GM12878 (cell line): ENCODE measurements around the gene PRR29. TPM values are rescaled to one million over a fixed set of nuclear protein-coding genes. Genes with fewer than 3 reads are reported as not detected.
A peak's percentile ranks its signal among the peaks of the same experiment; 100 is the strongest.

Experiments
- ATAC-seq: fragments of 200-7000 bp; cut with Tn5 transposase; 3 replicates; pipeline ENCODE4 v1.9.1; 2020; ENCODE audit warnings: mild to moderate bottlenecking, moderate library complexity
- BruUV-seq: library from RNA; stranded (reverse); fragments of 400-500 nt; replicated peaks from 2 replicates; lab custom pipeline; 2021; lab: Mats Ljungman, UMichigan
- CTCF ChIA-PET: fragments of 300-600 bp; sonication (Branson Sonifier 250); formaldehyde crosslinking; extraction: SDS; loops from one replicate; lab custom pipeline; 2021; ENCODE audit warnings: inconsistent platforms; lab: Yijun Ruan, JAX
- POLR2A ChIA-PET: fragments of 350-600 bp; formaldehyde crosslinking; extraction: SDS; loops from one replicate; lab custom pipeline; 2021; ENCODE audit warnings: inconsistent platforms; lab: Charles Lee
- RAD21 ChIA-PET: fragments of 300-600 bp; sonication (Branson Sonifier 250); formaldehyde crosslinking; loops from one replicate; lab custom pipeline; 2023; ENCODE audit warnings: antibody characterized with exemption; ENCODE audit not compliant: unreplicated experiment; lab: Charles Lee
- SMC1A ChIA-PET: fragments of 300-600 bp; sonication (Branson Sonifier 250); formaldehyde crosslinking; loops from one replicate; lab custom pipeline; 2023; ENCODE audit not compliant: unreplicated experiment, uncharacterized antibody; lab: Charles Lee
- DNase-seq: peaks from one replicate; pipeline ENCODE4 v3.0.0-alpha.2; 2011; ENCODE audit warnings: low read depth, low spot score
- FAIRE-seq: peaks from 3 replicates; lab custom pipeline; 2011; peaks lifted over from hg19 to GRCh38; lab: Jason Lieb, UNC
- H2AFZ ChIP-seq: 2 replicates; pipeline ENCODE4 v1.6.0; 2011; ENCODE audit warnings: low read depth, low read length, control low read depth; ENCODE audit not compliant: control insufficient read depth
- H3K27ac ChIP-seq: 2 replicates; pipeline ENCODE4 v1.5.1; 2011; ENCODE audit warnings: control low read depth; ENCODE audit not compliant: control insufficient read depth, insufficient read depth
- H3K27me3 ChIP-seq, 2 experiments: replicated peaks in 1 of 2; 2 replicates each; pipeline versions ENCODE4 v1.6.0 to v1.6.1; 2011; ENCODE audit warnings: low read length in 1 of 2; ENCODE audit not compliant: control insufficient read depth in 2 of 2, insufficient read depth in 2 of 2
- H3K36me3 ChIP-seq, 2 experiments: 2 replicates each; pipeline ENCODE4 v1.5.1; 2011; ENCODE audit warnings: low read length in 1 of 2; ENCODE audit not compliant: control insufficient read depth in 2 of 2, insufficient read depth in 2 of 2
- H3K4me1 ChIP-seq: 2 replicates; pipeline ENCODE4 v1.6.1; 2011; ENCODE audit warnings: mild to moderate bottlenecking, low read length, moderate library complexity, mixed read lengths; ENCODE audit not compliant: control insufficient read depth, insufficient read depth
- H3K4me2 ChIP-seq: 2 replicates; pipeline ENCODE4 v1.6.0; 2011; ENCODE audit warnings: control low read depth; ENCODE audit not compliant: control insufficient read depth, insufficient read depth
- H3K4me3 ChIP-seq: fragments of 200-600 bp; sonication (generic); 2 replicates; pipeline ENCODE4 v1.5.1; 2016
- H3K79me2 ChIP-seq: 2 replicates; pipeline ENCODE4 v1.6.0; 2011; ENCODE audit warnings: low read length; ENCODE audit not compliant: control insufficient read depth, insufficient read depth
- H3K9ac ChIP-seq: 2 replicates; pipeline ENCODE4 v1.8.0; 2011; ENCODE audit warnings: low read length, control low read depth, mixed read lengths; ENCODE audit not compliant: control insufficient read depth, insufficient read depth
- H3K9me3 ChIP-seq: replicated peaks from 3 replicates; pipeline ENCODE4 v1.5.1; 2011; ENCODE audit warnings: mild to moderate bottlenecking, low read length; ENCODE audit not compliant: control insufficient read depth, insufficient read depth
- H4K20me1 ChIP-seq: 2 replicates; pipeline ENCODE4 v1.6.0; 2011; ENCODE audit not compliant: control insufficient read depth, insufficient read depth
- BCL3 ChIP-seq: IDR thresholded peaks from 2 replicates; pipeline ENCODE4 v1.6.1; 2011; ENCODE audit warnings: borderline replicate concordance, low read depth, mild to moderate bottlenecking, moderate library complexity, low read length; ENCODE audit not compliant: insufficient read depth, poor library complexity, severe bottlenecking
- BHLHE40 ChIP-seq, 2 experiments: fragments of 450-650 bp in 1 of 2; IDR thresholded peaks; 2 replicates each; pipeline ENCODE4 v1.6.1; 2011 to 2017; ENCODE audit warnings: low read depth in 2 of 2, borderline replicate concordance in 1 of 2, improper control_type of control experiment in 1 of 2, low read length in 1 of 2, mild to moderate bottlenecking in 1 of 2
- CEBPB ChIP-seq, 2 experiments: fragments of 150-350 bp in 1 of 2; IDR thresholded peaks; 2 replicates each; pipeline ENCODE4 v1.6.1; 2012 to 2014; ENCODE audit warnings: low read depth in 2 of 2, low read length in 2 of 2, borderline replicate concordance in 1 of 2, inconsistent platforms in 1 of 2
- CTCF ChIP-seq, 3 experiments: IDR thresholded peaks in 2 of 3; conservative IDR thresholded peaks in 1 of 3; 2 replicates each; pipeline ENCODE4 v1.5.1; 2011; ENCODE audit warnings: low read depth in 3 of 3, low read length in 3 of 3, mild to moderate bottlenecking in 3 of 3, control low read depth in 2 of 3, moderate library complexity in 2 of 3, inconsistent platforms in 1 of 3, mixed read lengths in 1 of 3; ENCODE audit not compliant: control insufficient read depth in 2 of 3, insufficient read depth in 1 of 3; ENCODE audit errors: extremely low read depth in 1 of 3
- ELK1 ChIP-seq: IDR thresholded peaks from 2 replicates; pipeline ENCODE4 v1.6.1; 2012; ENCODE audit warnings: low read depth, low read length, improper control_type of control experiment
- HDAC2 ChIP-seq: fragments of 200-600 bp; sonication (generic); IDR thresholded peaks from 2 replicates; pipeline ENCODE4 v1.6.1; 2017
- NR2C2 ChIP-seq: IDR thresholded peaks from 2 replicates; pipeline ENCODE4 v1.6.1; 2011; ENCODE audit warnings: borderline replicate concordance, low read depth; ENCODE audit not compliant: control insufficient read depth, insufficient read length
- PAX8 ChIP-seq: fragments of 450-650 bp; IDR thresholded peaks from 2 replicates; pipeline ENCODE4 v1.6.1; 2017; ENCODE audit warnings: mild to moderate bottlenecking, moderate library complexity
- PBX3 ChIP-seq: IDR thresholded peaks from 2 replicates; pipeline ENCODE4 v1.6.1; 2011; ENCODE audit warnings: mild to moderate bottlenecking, low read depth, low read length, moderate library complexity; ENCODE audit not compliant: insufficient replicate concordance
- RBBP5 ChIP-seq: fragments of 200-600 bp; sonication (generic); conservative IDR thresholded peaks from 2 replicates; pipeline ENCODE4 v1.6.1; 2016
- RFX5 ChIP-seq: IDR thresholded peaks from 2 replicates; pipeline ENCODE4 v1.6.1; 2011; ENCODE audit warnings: low read depth, low read length, improper control_type of control experiment
- SMC3 ChIP-seq: IDR thresholded peaks from 2 replicates; pipeline ENCODE4 v1.6.1; 2011; ENCODE audit warnings: low read length, improper control_type of control experiment, borderline replicate concordance
- TAF1 ChIP-seq: IDR thresholded peaks from 2 replicates; pipeline ENCODE4 v1.6.1; 2011; ENCODE audit warnings: mild to moderate bottlenecking, low read depth, low read length, borderline replicate concordance
- ZNF384 ChIP-seq: IDR thresholded peaks from 2 replicates; pipeline ENCODE4 v1.6.1; 2012; ENCODE audit warnings: low read depth, mild to moderate bottlenecking, low read length, improper control_type of control experiment, borderline replicate concordance
- WGBS: methylation state at CpG from one replicate; pipeline ENCODE4 v1.1.6; 2016; ENCODE audit warnings: low lambda C conversion rate; ENCODE audit not compliant: insufficient replicate concordance, insufficient coverage; ENCODE audit errors: missing lambda C conversion rate; 5-methylcytosine and 5-hydroxymethylcytosine counted together
- in situ Hi-C: fragments of 300-500 bp; cut with MboI; formaldehyde crosslinking; loops from 9 replicates; pipeline ENCODE4 v1.14.3; 2018; ENCODE audit warnings: mixed read lengths
- intact Hi-C: fragments of 100-400 bp; cut with micrococcal nuclease; formaldehyde crosslinking; loops from one replicate; pipeline ENCODE4 v1.14.2; 2022; ENCODE audit not compliant: unreplicated experiment
- polyA plus RNA-seq, 11 experiments: library from polyadenylated mRNA; depleted of rRNA in 4 of 11; unstranded in 6 of 11; stranded (reverse) in 5 of 11; fragments of >200 nt; fragmentation: Nextera tagmentation in 4 of 11; fragmentation: Illumina TruSeq in 1 of 11; extraction: Ambion mirVana in 4 of 11; extraction: Trizol in 1 of 11; gene quantifications; 1 replicate in 1 of 11; 2 replicates in 10 of 11; pipeline versions ENCODE4 v1.2.1 to v1.2.3, GENCODE V29; 2011 to 2016; ENCODE audit warnings: inconsistent platforms in 2 of 11, missing spikeins in 2 of 11, low read depth in 1 of 11
- total RNA-seq, 4 experiments: library from RNA; depleted of rRNA in 3 of 4; stranded (reverse); fragments of >200 nt in 3 of 4; fragmentation: Illumina TruSeq in 1 of 4; extraction: Trizol in 1 of 4; gene quantifications; 2 replicates each; pipeline versions ENCODE4 v1.2.1 to v1.2.3, GENCODE V29; 2013 to 2021

The PRR29 gene
- total and polyA plus RNA-seq, 10 of the 15 experiments (the other 5 are each of a cell fraction or from before 2014, with no cell fraction given): 0.01 to 2.4 (median 0.18) TPM; not detected in 3

GRCh38 chr17:63999680-64000531 is 1.8 kb downstream of the PRR29 start:
- 80% methylated on average over 25 of the region's 25 CpGs for WGBS
- POLR2A ChIA-PET: interaction anchor here (0.6 kb wide), 1 partner anchor 134 kb away, joined by 3 read pairs; no protein-coding TSS in a partner anchor
- no peaks in the 10 kb centered on the region for H4K20me1 ChIP-seq
- no peak overlapping the region for H3K9ac ChIP-seq
- BruUV-seq: no TSS peak
- peaks cover 4% of the 10 kb centered on the region for H3K4me1 ChIP-seq
- H3K79me2 ChIP-seq: no peaks in the 10 kb centered on the region
- intact Hi-C loops (no loop called here), in situ Hi-C loops (no loop called here)
- CTCF ChIA-PET: interaction anchor here (1.0 to 1.8 kb wide), 4 partner anchors 8 to 134 kb away, joined by 3 to 6 read pairs (median 3); no protein-coding TSS in a partner anchor
- ATAC-seq (no peak), FAIRE-seq (no peak), DNase-seq (no peak)
- no peak overlapping the region for H3K27ac ChIP-seq
- H3K36me3 ChIP-seq: peaks cover 4 to 15% of the 10 kb centered on the region in 2 experiments; a peak in 3 of 4 replicates
- H2AFZ ChIP-seq: no peak overlapping the region
- no peaks in the 10 kb centered on the region for H3K9me3 ChIP-seq
- H3K4me2 ChIP-seq: no peak overlapping the region
- SMC1A ChIA-PET: interaction anchor here (1.0 kb wide), 1 partner anchor 80 kb away, joined by 4 read pairs; no protein-coding TSS in a partner anchor
- peaks cover 3 to 7% of the 10 kb centered on the region in 2 experiments; a peak in 3 of 4 replicates for H3K27me3 ChIP-seq
- no peak overlapping the region for H3K4me3 ChIP-seq
- RAD21 ChIA-PET: interaction anchor here (0.7 to 1.4 kb wide), 2 partner anchors 29 kb away, joined by 3 read pairs; no protein-coding TSS in a partner anchor
- TF ChIP-seq RFX5 (no peak), ELK1 (no peak), PAX8 (no peak), RBBP5 (no peak), TAF1 (no peak), BHLHE40 (IDR thresholded peaks at IDR 0.05; ENCODE audit: borderline replicate concordance in 1 of 2, low read depth in 2 of 2, low read length in 1 of 2) (no peak), PBX3 (peak; percentile 73), BCL3 (peak; percentile 100), HDAC2 (no peak), CEBPB (IDR thresholded peaks at IDR 0.05; ENCODE audit: borderline replicate concordance in 1 of 2, low read depth in 2 of 2, low read length in 2 of 2) (no peak), ZNF384 (no peak), CTCF (IDR thresholded peaks at IDR 0.05 in 2 of 3, conservative IDR thresholded peaks at IDR 0.05 in 1 of 3; ENCODE audit: control insufficient read depth in 2 of 3, extremely low read depth in 1 of 3, insufficient read depth in 1 of 3, low read depth in 3 of 3, low read length in 3 of 3) (no peak), NR2C2 (no peak), SMC3 (no peak)
